ENCODE measurements around the gene NANS. TPM values are rescaled to one million over a fixed set of nuclear protein-coding genes. Genes with fewer than 3 reads are reported as not detected.
A peak's percentile ranks its signal among the peaks of the same experiment; 100 is the strongest.
"Not testable (repeated sequence)": the region's sequence is repeated elsewhere in the genome, so short reads cannot be mapped to it uniquely, and the experiment has no call there.

The NANS gene
- total RNA-seq, 1 donor from 2014 or later, result 35.9 TPM

- DNase-seq (no peak), ATAC-seq (no peak)
- intact Hi-C loops (cut with micrococcal nuclease), result no loop called here
Observed at GRCh38 chr9:98069551-98069950, 13.0 kb downstream of the NANS start.

GRCh38 chr9:98070704-98071103 lies 14.2 kb downstream of the NANS start:
- intact Hi-C loops (cut with micrococcal nuclease), result no loop called here
- ATAC-seq, result no peak
- DNase-seq, result no peak

- intact Hi-C loops (cut with micrococcal nuclease), result no loop called here
- ATAC-seq (no peak), DNase-seq (no peak)
Observed at GRCh38 chr9:98071737-98072136, 15.2 kb downstream of the NANS start.

GRCh38 chr9:98074115-98074990 lies 17.8 kb downstream of the NANS start:
- intact Hi-C loops (cut with micrococcal nuclease), result no loop called here
- DNase-seq (peak; percentile 52), ATAC-seq (peak; percentile 66)

DNA sequence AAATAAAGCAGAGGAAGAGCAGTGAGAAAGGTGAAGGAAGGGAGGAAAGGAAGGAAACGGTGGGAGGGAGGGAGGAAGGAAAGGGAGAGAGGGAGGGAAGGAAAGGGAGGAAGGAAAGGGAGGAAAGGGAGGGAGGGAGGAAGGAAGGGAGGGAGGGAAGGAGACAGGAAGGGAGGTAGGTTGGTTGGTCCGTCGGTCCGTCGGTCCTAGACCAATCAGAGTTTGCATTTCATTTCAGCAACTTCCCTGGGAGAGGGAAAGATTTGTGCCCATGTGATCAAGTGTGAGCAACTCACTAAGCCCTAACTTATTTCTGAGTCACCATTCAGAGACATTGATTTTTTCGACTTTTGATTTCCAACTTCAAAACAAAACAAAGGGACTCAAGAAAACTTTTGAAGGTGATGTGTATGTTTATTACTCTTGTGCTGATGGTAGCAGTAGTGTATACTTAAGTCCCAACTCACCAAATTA lies 18.8 kb downstream of the NANS start:
- ATAC-seq (peak; percentile 57), DNase-seq (no peak)
- intact Hi-C loops (cut with micrococcal nuclease), result loop anchor here (5.0 kb wide), 1 partner anchor 187 kb away; no protein-coding TSS in a partner anchor

DNA sequence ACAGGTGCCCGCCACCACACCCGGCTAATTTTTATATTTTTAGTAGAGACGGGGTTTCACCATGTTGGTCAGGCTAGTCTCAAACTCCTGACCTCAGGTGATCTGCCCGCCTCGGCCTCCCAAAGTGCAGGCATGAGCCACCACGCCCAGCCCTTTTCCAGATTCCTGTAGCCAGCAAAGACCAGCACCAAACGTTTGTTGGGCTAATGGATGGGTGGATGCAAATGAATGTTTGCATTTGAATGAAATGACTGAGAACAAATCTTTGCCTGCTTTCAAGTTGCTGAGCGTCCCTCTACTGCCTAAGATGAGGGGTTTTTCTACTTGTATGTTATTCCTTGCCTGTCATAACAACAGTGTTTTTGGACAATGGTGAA lies 20.0 kb downstream of the NANS start:
- not testable (repeated sequence) for ATAC-seq, DNase-seq
- intact Hi-C loops (cut with micrococcal nuclease), result loop anchor here (5.0 kb wide), 1 partner anchor 186 kb away; no protein-coding TSS in a partner anchor

DNA sequence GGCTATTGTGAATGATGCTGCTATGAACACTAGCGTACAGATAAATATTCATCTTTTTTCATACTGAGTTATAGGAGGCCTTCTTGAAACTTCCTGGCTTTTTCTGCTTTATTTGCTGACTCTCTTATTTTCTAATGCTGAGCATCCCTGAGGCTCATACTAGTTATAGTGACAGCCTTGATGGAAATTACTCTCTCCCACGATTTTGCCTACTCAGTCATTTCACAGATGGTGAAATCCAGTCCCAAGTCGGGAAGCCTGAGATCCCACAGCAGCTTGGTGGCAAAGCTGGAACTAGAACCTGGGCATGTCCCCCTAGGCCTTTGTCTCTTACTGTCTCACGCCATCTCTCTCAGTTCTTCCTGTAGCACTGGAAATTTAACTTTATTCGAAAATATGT lies 22.4 kb downstream of the NANS start:
- no peak for ATAC-seq
- intact Hi-C loops (cut with micrococcal nuclease), result loop anchor here (5.0 kb wide), 1 partner anchor 183 kb away; no protein-coding TSS in a partner anchor

GRCh38 chr9:98080326-98080725 lies 23.8 kb downstream of the NANS start:
- DNase-seq (no peak), ATAC-seq (no peak)
- intact Hi-C loops (cut with micrococcal nuclease), result no loop called here

More for the DNA sequence above, 22.4 kb downstream of the NANS start:
- DNase-seq, result no peak

DNA sequence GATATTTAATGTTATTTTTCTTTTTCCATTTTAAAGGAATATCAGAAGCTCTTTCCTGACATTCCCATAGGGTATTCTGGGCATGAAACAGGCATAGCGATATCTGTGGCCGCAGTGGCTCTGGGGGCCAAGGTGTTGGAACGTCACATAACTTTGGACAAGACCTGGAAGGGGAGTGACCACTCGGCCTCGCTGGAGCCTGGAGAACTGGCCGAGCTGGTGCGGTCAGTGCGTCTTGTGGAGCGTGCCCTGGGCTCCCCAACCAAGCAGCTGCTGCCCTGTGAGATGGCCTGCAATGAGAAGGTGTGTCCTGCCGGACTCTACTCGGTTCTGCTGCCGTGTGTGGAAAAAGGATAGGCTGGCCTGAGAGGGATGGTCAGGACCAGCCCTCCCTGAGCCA lies 24.2 kb downstream of the NANS start:
- ATAC-seq (no peak), DNase-seq (no peak)
- intact Hi-C loops (cut with micrococcal nuclease), result no loop called here

GRCh38 chr9:98081477-98082219 lies 25.1 kb downstream of the NANS start:
- no peak for DNase-seq
- intact Hi-C loops (cut with micrococcal nuclease), result no loop called here
- ATAC-seq, result no peak

GRCh38 chr9:98083061-98083501 lies 26.5 kb downstream of the NANS start:
- DNase-seq (no peak), ATAC-seq (peak; percentile 69)
- intact Hi-C loops (cut with micrococcal nuclease), result no loop called here

DNA sequence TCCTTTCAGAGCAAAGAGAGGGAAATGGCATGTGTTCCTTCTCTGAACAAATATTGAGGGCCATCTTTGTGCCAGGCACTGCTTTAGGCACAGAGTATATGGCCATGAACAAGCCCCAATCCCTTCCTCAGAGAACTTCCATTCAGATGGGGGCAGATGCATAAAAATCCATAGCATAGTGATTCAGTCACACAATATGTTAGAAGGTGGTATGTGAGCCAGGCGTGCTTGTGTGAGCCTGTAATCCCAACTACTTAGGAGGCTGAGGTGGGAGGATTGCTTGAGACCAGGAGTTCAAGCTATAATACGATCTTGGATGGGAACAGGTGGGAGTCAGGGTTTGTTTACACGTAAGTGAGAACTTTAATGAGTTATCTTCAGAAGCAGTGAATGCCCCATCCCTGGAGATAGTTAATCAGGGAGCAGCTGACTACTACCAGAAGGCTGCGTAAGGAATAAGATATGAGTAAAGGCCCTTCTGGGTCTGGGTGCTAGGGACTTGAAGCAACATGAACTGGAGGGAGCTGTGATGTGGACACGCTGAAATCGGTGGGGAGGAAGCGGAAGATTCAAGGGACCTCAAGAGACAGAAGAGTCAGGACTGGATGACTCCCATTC lies 27.1 kb downstream of the NANS start:
- intact Hi-C loops (cut with micrococcal nuclease), result no loop called here
- no peak for DNase-seq
- ATAC-seq, result no peak

DNA sequence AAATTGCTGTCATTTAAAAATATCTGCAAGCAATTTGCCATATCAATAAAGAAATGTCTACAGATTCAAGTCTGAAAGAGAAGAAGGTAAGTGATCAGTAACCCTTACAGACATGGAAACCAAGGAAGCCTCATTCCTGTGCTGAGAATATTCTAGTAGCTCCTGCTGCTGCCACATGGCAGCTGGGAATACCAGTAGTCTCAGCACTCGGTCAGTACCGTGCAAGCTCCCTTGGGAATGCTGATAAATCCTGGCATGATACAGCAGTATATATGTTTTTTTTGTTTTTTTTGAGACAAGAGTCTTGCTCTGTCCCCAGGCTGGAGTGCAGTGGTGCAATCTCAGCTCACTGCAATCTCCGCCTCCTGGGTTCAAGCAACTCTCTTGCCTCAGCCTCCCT lies 27.9 kb downstream of the NANS start:
- intact Hi-C loops (cut with micrococcal nuclease), result no loop called here
- ATAC-seq (no peak), DNase-seq (no peak)

- ATAC-seq (no peak), DNase-seq (no peak)
- intact Hi-C loops (cut with micrococcal nuclease), result no loop called here
Observed at GRCh38 chr9:98085058-98085457, 28.5 kb downstream of the NANS start.

DNA sequence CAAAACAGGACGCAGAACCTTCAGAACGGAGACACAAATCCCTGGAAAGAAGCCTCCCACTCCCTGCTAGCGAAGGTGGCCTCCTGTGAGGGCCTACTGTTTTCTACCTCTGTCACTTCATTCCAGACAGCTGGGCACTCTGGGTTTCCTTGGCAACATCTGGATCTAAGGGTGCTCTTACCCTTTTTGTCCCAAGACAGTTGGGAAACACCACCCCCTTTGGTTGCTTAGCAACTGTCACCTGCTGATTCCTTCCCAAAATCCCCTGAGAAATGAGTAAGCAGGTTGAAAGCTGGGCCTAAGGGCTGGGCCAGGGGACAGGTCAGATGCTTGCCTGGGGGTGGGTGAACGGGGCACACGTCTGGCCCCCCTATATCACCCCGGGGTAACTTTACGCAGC lies 29.4 kb downstream of the NANS start:
- DNase-seq (no peak), ATAC-seq (no peak)
- intact Hi-C loops (cut with micrococcal nuclease), result no loop called here

GRCh38 chr9:98086461-98086860 lies 29.9 kb downstream of the NANS start:
- intact Hi-C loops (cut with micrococcal nuclease), result no loop called here
- ATAC-seq (no peak), DNase-seq (no peak)

GRCh38 chr9:98087420-98088354 lies 31.2 kb downstream of the NANS start:
- ATAC-seq (peak; percentile 80), DNase-seq (peak; percentile 63)
- intact Hi-C loops (cut with micrococcal nuclease), result no loop called here

DNA sequence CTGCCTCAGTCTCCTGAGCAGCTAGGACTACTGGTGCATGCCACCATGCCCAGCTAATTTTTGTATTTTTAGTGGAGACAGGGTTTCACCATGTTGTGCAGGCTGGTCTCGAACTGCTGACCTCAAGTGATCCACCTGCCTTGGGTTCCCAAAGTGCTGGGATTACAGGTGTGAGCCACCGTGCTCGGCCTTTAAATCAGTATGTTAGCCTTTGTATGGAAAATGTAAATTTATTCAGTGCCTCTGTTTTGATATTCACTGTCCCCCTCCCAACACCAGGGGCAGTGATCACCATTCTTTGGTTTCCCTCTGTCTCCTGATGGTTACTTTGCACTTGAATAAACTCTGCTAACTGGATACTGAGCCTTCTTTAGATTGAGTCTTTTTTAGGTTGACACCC lies 34.1 kb downstream of the NANS start:
- ATAC-seq; intact Hi-C loops (cut with micrococcal nuclease); DNase-seq: not testable (repeated sequence)

Data from left ventricle myocardium superior (tissue), 1 donor.